Central memory CD8-positive, alpha-beta T cell (primary cell): ENCODE data around the gene ATP1A1.

ENCODE experiments used
- ATAC-seq: fragments of 150-1000 bp; cut with Tn5 transposase; replicated peaks from 2 replicates; pipeline ENCODE4 v1.10.0; 2022; ENCODE audit warnings: mild to moderate bottlenecking, moderate FRiP score, moderate number of reproducible peaks; ENCODE audit not compliant: poor library complexity, severe bottlenecking; ENCODE audit errors: extremely low read depth
- DNase-seq, 2 donors: peaks; one replicate each; pipeline ENCODE4 v3.0.0; 2021; ENCODE audit warnings: low spot score in 2 of 2
- H3K27ac Mint-ChIP-seq: one replicate; pipeline ENCODE4 v1.8.0; 2022; ENCODE audit warnings: low read depth, mild to moderate bottlenecking, moderate library complexity, mixed read lengths
- H3K27me3 Mint-ChIP-seq: one replicate; pipeline ENCODE4 v1.8.0; 2022; ENCODE audit warnings: mixed read lengths
- H3K36me3 Mint-ChIP-seq: one replicate; pipeline ENCODE4 v1.8.0; 2022; ENCODE audit warnings: mild to moderate bottlenecking, moderate library complexity, mixed read lengths; ENCODE audit not compliant: insufficient read depth
- H3K4me1 Mint-ChIP-seq: one replicate; pipeline ENCODE4 v1.8.0; 2022; ENCODE audit warnings: mixed read lengths
- H3K4me3 Mint-ChIP-seq: one replicate; pipeline ENCODE4 v1.8.0; 2022; ENCODE audit warnings: mild to moderate bottlenecking, moderate library complexity, mixed read lengths
- H3K9me3 Mint-ChIP-seq: one replicate; pipeline ENCODE4 v1.8.0; 2022; ENCODE audit warnings: mixed read lengths

The ATP1A1 gene

DNA sequence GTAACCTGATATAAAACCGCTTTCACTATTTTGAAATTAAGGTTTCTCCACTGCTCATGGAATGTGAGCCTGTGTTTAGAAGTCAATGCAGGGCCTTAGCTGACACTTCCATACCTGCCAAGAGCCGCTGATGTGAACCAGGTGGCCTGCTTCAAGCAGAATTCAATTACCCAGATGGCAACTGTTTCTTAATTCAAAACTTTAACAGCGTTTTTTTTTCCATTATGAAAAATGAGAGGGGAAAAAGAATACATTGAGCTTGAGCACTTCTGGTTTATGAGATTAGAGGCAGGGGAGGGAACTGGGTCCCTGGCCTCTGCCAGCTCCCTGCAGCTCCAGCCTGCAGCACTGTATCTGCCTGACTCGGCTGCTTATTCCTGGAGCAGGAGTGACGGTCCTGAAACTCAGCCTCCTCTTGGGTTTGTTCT, 7.7 kb upstream of the ATP1A1 start:
- Mint-ChIP-seq H3K4me3 (no peak overlapping the region), H3K36me3 (peaks cover 2% of the 10 kb centered on the region), H3K27ac (no peak overlapping the region), H3K9me3 (no peaks in the 10 kb centered on the region), H3K27me3 (no peaks in the 10 kb centered on the region), H3K4me1 (peaks cover 5% of the 10 kb centered on the region)
- DNase-seq (no peak), ATAC-seq (no peak)

GRCh38 chr1:116365857-116366256, 7.2 kb upstream of the ATP1A1 start:
- H3K27ac Mint-ChIP-seq = no peak overlapping the region
- no peak for ATAC-seq
- no peaks in the 10 kb centered on the region for H3K27me3 Mint-ChIP-seq
- H3K4me3 Mint-ChIP-seq = no peak overlapping the region
- DNase-seq = no peak
- H3K9me3 Mint-ChIP-seq = no peaks in the 10 kb centered on the region
- H3K36me3 Mint-ChIP-seq = peaks cover 2% of the 10 kb centered on the region
- H3K4me1 Mint-ChIP-seq = peaks cover 5% of the 10 kb centered on the region

GRCh38 chr1:116367256-116367945, 5.6 kb upstream of the ATP1A1 start:
- ATAC-seq (no peak), DNase-seq (no peak)
- H3K27me3 Mint-ChIP-seq = no peaks in the 10 kb centered on the region
- no peaks in the 10 kb centered on the region for H3K9me3 Mint-ChIP-seq
- H3K4me1 Mint-ChIP-seq = peaks cover 5% of the 10 kb centered on the region
- peaks cover 4% of the 10 kb centered on the region for H3K36me3 Mint-ChIP-seq
- H3K27ac Mint-ChIP-seq = no peak overlapping the region
- H3K4me3 Mint-ChIP-seq = no peak overlapping the region

- peaks cover 8% of the 10 kb centered on the region for H3K36me3 Mint-ChIP-seq
- H3K27me3 Mint-ChIP-seq = no peaks in the 10 kb centered on the region
- ATAC-seq (no peak), DNase-seq (no peak)
- H3K27ac Mint-ChIP-seq = no peak overlapping the region
- H3K9me3 Mint-ChIP-seq = no peaks in the 10 kb centered on the region
- H3K4me1 Mint-ChIP-seq = peaks cover 5% of the 10 kb centered on the region
- H3K4me3 Mint-ChIP-seq = no peak overlapping the region
Observed at GRCh38 chr1:116368241-116368640, 4.8 kb upstream of the ATP1A1 start.

DNA sequence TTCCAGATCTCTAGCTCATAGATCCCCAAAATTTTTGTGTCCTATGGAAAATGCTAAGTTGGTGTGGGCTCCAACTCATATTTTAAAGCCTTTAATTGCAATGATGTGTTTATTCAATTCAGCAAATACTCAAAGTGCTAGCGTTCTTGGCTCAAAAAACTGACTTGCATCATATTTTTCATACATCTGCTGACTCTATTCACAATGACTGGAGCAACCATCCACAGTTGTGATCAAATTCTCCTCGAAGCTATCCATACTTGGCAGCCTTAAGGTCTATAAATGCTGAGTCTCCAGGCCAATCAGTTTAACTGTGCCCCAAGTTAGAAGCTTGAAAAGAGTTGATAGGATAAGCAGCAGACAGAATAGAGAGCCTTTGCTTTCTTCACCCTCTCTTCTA, 2.9 kb upstream of the ATP1A1 start:
- peaks cover 25% of the 10 kb centered on the region for H3K36me3 Mint-ChIP-seq
- no peak for ATAC-seq
- H3K4me1 Mint-ChIP-seq = peaks cover 19% of the 10 kb centered on the region
- H3K4me3 Mint-ChIP-seq = no peak overlapping the region
- no peak overlapping the region for H3K27ac Mint-ChIP-seq
- DNase-seq = no peak
- H3K27me3 Mint-ChIP-seq = no peaks in the 10 kb centered on the region
- H3K9me3 Mint-ChIP-seq = no peaks in the 10 kb centered on the region

- peaks cover 27% of the 10 kb centered on the region for H3K36me3 Mint-ChIP-seq
- H3K9me3 Mint-ChIP-seq = no peaks in the 10 kb centered on the region
- H3K4me3 Mint-ChIP-seq = peak overlapping the region; percentile 93
- peak overlapping the region; percentile 98 for H3K27ac Mint-ChIP-seq
- H3K4me1 Mint-ChIP-seq = peaks cover 34% of the 10 kb centered on the region
- DNase-seq (no peak), ATAC-seq (no peak)
- H3K27me3 Mint-ChIP-seq = no peaks in the 10 kb centered on the region
Observed at GRCh38 chr1:116371752-116372151, 1.3 kb upstream of the ATP1A1 start.

DNA sequence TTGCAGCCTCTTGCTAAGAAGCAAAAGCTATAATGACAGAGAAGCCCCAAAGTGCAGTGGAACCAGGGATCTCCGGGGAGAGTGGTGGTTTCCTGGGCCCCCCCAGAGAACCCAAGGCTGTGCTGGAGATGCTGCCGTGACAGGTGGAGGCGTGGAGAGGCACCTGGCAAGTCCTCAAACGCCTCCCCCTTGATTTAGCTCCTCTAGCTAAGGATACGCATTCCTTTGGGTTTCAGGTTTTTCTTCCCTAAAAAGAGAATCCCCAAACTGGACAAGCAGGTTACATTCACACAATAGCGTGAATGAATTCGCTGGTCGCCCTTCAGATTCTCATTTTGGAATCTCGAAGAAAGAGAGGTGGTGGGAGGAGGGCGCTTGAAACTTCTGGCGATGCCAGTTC, 853 bp upstream of the ATP1A1 start:
- no peak for DNase-seq
- Mint-ChIP-seq H3K4me3 (peak overlapping the region; percentile 93), H3K36me3 (peaks cover 27% of the 10 kb centered on the region), H3K4me1 (peaks cover 37% of the 10 kb centered on the region), H3K27ac (peak overlapping the region; percentile 98), H3K27me3 (no peaks in the 10 kb centered on the region), H3K9me3 (no peaks in the 10 kb centered on the region)
- no peak for ATAC-seq

GRCh38 chr1:116373431-116374352, 648 bp downstream of the ATP1A1 start:
- Mint-ChIP-seq H3K27me3 (no peaks in the 10 kb centered on the region), H3K9me3 (no peaks in the 10 kb centered on the region), H3K4me3 (peak overlapping the region; percentile 93), H3K27ac (peak overlapping the region; percentile 98), H3K4me1 (peaks cover 46% of the 10 kb centered on the region), H3K36me3 (peaks cover 35% of the 10 kb centered on the region)
- ATAC-seq = peak; percentile 24
- peak; percentile 46 to 59 for DNase-seq

DNA sequence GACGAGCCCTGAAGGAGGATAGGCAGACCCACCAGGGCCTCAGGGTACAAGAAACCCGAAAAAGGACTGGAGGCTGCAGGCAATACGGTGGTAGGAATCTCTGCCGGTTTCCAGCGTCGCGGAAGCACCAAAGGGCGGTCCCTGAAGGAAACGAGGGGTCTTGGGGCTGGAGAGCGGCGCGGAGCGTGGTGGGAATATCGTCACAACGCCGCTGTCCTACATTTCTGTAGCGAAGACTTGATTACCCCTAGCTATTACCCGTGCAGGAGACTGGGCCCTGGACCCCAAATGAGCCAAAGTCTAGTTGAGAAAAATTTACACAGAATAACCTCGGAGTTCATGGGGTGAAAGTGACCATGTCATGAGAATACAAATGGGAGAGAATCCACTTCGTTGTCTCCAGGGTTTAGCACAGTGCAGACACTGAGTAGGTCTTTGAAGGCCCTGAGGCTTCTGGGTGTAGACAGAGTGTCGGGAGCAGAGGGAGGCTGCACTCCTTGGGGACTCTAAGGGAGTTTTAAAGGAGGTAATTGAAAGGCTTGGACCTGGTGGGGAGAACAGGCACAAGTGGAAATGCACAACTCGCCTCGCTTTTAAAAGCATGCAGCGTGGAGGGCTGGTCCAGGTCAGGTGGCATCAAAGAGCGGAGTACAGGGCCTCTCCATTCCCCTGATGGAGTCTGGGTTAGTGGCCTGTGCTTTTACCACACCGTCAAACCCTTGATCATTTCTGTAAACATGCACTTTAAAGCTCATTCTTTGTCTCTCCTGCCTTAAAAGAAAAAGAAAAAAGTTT, 1.5 kb downstream of the ATP1A1 start:
- Mint-ChIP-seq H3K4me1 (peaks cover 55% of the 10 kb centered on the region), H3K27me3 (no peaks in the 10 kb centered on the region), H3K9me3 (no peaks in the 10 kb centered on the region), H3K27ac (peak overlapping the region; percentile 98), H3K4me3 (peak overlapping the region; percentile 93), H3K36me3 (peaks cover 35% of the 10 kb centered on the region)
- DNase-seq (no peak), ATAC-seq (no peak)

DNA sequence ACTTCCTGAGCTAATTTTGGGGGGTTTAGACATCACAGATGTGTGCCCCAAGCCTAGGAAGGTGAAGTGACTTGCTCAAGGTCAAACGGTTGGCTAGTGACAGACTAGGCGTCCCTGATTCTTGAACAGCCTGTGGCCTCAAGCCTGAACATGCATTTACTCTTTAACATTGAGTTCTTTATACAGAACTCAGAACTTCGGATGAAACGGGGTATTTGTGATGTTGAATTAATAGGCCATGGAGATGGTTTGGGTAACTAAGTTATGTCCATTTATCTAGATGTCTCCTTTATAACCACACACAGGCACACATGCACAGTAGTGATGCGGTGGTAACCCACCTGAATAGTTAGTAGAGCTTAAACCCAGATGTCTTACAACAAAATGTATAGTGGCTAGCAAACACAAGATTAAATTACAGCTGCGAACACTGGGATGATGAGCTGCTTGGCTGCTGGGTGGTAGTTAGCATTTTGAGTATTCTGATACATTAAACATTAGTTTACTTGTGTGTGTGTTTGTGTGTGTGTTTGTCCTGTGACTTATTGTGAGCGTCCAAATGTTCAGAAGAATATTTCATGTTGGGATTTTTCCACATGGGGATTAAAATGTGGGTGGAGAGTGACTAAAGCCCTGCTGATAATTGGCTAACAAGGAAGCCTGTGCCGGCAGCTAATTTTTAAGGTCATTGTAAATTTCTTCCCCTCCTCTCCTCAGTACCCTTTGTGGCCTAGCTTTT, 2.3 kb downstream of the ATP1A1 start:
- Mint-ChIP-seq H3K4me1 (peaks cover 62% of the 10 kb centered on the region), H3K27me3 (no peaks in the 10 kb centered on the region), H3K4me3 (peak overlapping the region; percentile 93), H3K9me3 (no peaks in the 10 kb centered on the region), H3K36me3 (peaks cover 35% of the 10 kb centered on the region), H3K27ac (peak overlapping the region; percentile 98)
- ATAC-seq (no peak), DNase-seq (no peak)

DNA sequence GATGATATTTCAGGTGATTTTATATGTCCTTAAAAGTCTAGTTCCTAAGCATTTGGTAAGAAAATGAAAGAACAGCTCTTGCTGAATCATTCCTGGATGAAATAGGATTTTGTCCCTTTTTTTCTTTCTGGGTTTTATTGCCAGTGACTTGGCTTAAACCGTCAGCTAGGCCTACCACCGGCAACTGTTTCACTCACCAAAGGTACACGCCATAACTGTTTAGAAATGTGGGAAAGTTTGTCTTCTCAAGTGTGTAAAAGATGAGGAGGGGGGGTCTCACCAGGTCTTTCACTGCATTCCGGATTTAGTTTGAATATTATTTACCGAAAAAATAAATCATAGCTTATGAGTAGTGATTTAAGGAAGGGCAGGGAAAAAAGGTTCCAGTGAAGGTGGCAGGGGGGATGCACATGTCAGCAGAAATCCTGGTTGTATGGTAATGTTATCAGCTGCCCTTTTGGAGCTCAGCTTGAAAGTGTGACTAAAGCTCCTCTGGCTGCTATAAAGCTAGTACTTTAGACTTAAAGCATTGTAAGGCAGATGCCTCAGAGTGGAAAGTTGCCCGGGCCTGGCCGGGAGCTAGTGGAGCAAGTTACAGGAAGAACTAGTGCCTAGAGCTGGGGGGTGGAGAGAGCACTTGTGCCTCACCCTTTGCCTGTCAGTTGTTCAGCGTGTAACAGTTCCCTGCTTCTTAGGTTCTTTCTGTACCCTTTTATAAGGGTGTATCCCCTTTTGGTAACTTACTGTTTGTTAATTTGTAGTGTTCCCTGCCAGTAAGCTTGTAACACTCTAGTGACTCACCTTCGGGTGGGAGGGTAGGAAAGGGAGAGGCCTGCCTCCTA, 3.1 kb downstream of the ATP1A1 start:
- ATAC-seq = no peak
- H3K27ac Mint-ChIP-seq = peak overlapping the region; percentile 98
- H3K36me3 Mint-ChIP-seq = peaks cover 38% of the 10 kb centered on the region
- peak overlapping the region; percentile 93 for H3K4me3 Mint-ChIP-seq
- no peaks in the 10 kb centered on the region for H3K27me3 Mint-ChIP-seq
- no peak for DNase-seq
- H3K4me1 Mint-ChIP-seq = peaks cover 67% of the 10 kb centered on the region
- no peaks in the 10 kb centered on the region for H3K9me3 Mint-ChIP-seq
